Esophagus squamous epithelium (tissue), 4 donors: ENCODE measurements around the gene KCTD1.

Source experiments
- POLR2A ChIP-seq, 4 donors: fragments of 450-650 bp; IDR thresholded peaks; one replicate each; pipeline ENCODE4 v1.6.1; 2017; ENCODE audit warnings: antibody characterized with exemption in 4 of 4, mild to moderate bottlenecking in 4 of 4, moderate library complexity in 3 of 4
- TF ChIP-seq, protein P1 (sequence below), 6 experiments: fragments of 450-650 bp in 4 of 6; fragments of 200-600 bp in 2 of 6; sonication (generic) in 2 of 6; IDR thresholded peaks; one replicate each; pipeline ENCODE4 v1.5.1; 2016 to 2019; ENCODE audit warnings: antibody characterized with exemption in 6 of 6, mild to moderate bottlenecking in 4 of 6, moderate library complexity in 4 of 6

DNA sequence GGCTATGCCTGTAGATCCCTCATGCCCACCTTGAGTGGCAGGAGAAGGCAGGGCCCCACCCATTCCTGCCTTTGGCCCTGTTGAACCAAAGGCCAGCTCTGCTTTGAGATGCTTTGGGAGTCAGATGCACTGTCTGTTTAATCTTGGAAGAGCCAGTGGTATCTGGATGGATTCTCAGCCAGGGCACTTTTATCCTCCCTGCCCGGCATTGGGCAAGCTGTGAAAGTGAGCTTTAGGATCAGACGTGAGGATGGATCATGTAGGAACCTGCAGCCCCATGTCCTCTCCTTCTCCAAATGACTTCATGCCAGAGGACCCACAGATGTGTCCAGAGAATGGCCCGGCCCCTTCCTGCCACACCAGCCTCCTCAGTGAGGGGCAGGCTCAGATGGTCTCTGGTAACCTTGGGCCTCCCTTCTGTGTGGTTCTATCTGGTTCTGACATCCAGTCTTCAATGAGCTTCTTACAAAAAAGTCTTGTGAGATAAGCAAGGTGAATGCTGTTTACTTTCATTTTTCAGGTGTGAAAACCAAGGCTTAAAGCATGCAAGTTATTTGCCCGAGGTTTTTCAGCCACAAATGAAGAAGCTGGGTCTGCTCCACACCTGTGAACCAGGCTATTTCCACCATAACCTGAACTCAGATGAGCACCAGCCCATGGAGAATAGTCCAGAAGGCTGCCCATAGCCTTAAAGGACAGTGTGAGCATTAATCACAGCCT lies 123.8 kb downstream of the KCTD1 start:
- no peak for TF ChIP-seq POLR2A (IDR thresholded peaks at IDR 0.05)
- TF ChIP-seq, protein P1, sequence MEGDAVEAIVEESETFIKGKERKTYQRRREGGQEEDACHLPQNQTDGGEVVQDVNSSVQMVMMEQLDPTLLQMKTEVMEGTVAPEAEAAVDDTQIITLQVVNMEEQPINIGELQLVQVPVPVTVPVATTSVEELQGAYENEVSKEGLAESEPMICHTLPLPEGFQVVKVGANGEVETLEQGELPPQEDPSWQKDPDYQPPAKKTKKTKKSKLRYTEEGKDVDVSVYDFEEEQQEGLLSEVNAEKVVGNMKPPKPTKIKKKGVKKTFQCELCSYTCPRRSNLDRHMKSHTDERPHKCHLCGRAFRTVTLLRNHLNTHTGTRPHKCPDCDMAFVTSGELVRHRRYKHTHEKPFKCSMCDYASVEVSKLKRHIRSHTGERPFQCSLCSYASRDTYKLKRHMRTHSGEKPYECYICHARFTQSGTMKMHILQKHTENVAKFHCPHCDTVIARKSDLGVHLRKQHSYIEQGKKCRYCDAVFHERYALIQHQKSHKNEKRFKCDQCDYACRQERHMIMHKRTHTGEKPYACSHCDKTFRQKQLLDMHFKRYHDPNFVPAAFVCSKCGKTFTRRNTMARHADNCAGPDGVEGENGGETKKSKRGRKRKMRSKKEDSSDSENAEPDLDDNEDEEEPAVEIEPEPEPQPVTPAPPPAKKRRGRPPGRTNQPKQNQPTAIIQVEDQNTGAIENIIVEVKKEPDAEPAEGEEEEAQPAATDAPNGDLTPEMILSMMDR (IDR thresholded peaks at IDR 0.05) = no peak
